Right atrium auricular region (tissue), 2 donors: ENCODE measurements around the gene JPH3. TPM values are rescaled to one million over a fixed set of nuclear protein-coding genes. Genes with fewer than 3 reads are reported as not detected.
"Not testable (repeated sequence)": the region's sequence is repeated elsewhere in the genome, so short reads cannot be mapped to it uniquely, and the experiment has no call there.

Experiments used
- DNase-seq: peaks from one replicate; pipeline ENCODE4 v3.0.0-alpha.2; 2019; ENCODE audit warnings: low spot score
- H3K27ac ChIP-seq, 2 donors: fragments of 200-600 bp; sonication (generic); 1 replicate in 1 of 2; 2 replicates in 1 of 2; pipeline ENCODE4 v1.5.1; 2016 to 2019
- H3K27me3 ChIP-seq, 2 donors: fragments of 200-600 bp; sonication (generic); one replicate each; pipeline versions ENCODE4 v1.5.1 to v1.6.0; 2017 to 2019
- H3K36me3 ChIP-seq: fragments of 200-600 bp; sonication (generic); one replicate; pipeline ENCODE4 v1.5.1; 2016
- H3K4me1 ChIP-seq, 2 donors: fragments of 200-600 bp; sonication (generic); one replicate each; pipeline versions ENCODE4 v1.5.1 to v1.6.0; 2017 to 2019
- H3K4me3 ChIP-seq, 2 donors: fragments of 200-600 bp; sonication (generic); 1 replicate in 1 of 2; 2 replicates in 1 of 2; pipeline ENCODE4 v1.5.1; 2017 to 2019; ENCODE audit warnings: mild to moderate bottlenecking in 1 of 2, moderate library complexity in 1 of 2
- H3K9me3 ChIP-seq, 2 donors: fragments of 200-600 bp; sonication (generic); one replicate each; pipeline ENCODE4 v1.5.1; 2019
- total RNA-seq, 2 donors: library from RNA; depleted of rRNA; stranded (reverse); fragments of >200 nt; gene quantifications; one replicate each; pipeline ENCODE4 v1.1.0, GENCODE V29; 2016
- TF ChIP-seq, protein P1 (sequence below), 2 donors: fragments of 200-600 bp; sonication (generic); IDR thresholded peaks; one replicate each; pipeline ENCODE4 v1.5.1; 2019; ENCODE audit warnings: antibody characterized with exemption in 2 of 2

Gene JPH3
- total RNA-seq, 2 donors from 2014 or later = 0.08 to 0.11 TPM

- Histone ChIP-seq H3K27ac (peak overlapping the region; percentile 23 to 58), H3K4me3 (no peak overlapping the region), H3K36me3 (no peaks in the 10 kb centered on the region), H3K27me3 (no peaks in the 10 kb centered on the region), H3K4me1 (peaks cover 0 to 19% of the 10 kb centered on the region in 2 donors), H3K9me3 (no peaks in the 10 kb centered on the region)
- peak; percentile 83 for DNase-seq
- TF ChIP-seq, protein P1, sequence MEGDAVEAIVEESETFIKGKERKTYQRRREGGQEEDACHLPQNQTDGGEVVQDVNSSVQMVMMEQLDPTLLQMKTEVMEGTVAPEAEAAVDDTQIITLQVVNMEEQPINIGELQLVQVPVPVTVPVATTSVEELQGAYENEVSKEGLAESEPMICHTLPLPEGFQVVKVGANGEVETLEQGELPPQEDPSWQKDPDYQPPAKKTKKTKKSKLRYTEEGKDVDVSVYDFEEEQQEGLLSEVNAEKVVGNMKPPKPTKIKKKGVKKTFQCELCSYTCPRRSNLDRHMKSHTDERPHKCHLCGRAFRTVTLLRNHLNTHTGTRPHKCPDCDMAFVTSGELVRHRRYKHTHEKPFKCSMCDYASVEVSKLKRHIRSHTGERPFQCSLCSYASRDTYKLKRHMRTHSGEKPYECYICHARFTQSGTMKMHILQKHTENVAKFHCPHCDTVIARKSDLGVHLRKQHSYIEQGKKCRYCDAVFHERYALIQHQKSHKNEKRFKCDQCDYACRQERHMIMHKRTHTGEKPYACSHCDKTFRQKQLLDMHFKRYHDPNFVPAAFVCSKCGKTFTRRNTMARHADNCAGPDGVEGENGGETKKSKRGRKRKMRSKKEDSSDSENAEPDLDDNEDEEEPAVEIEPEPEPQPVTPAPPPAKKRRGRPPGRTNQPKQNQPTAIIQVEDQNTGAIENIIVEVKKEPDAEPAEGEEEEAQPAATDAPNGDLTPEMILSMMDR (IDR thresholded peaks at IDR 0.05) = peak in 1 of 2 donors; percentile 59
Observed at GRCh38 chr16:87570938-87571867, 31.1 kb upstream of the JPH3 start.

DNA sequence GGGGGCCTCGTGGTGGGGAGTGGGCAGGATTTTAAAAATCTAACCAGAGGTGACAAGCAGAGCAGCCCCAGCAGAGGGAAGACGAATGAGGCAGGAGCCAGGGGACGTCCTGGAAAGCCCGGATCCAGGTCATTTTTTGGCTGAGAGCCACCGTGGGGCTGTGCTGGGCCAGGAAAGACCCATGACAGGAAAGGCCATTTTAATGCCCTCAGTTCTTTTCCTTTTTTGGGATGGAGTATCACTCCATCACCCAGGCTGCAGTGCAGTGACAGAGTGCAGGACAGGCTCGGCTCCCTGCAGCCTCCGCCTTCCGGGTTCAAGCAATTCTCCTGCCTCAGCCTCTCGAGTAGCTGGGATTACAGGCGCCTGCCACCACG, 30.5 kb upstream of the JPH3 start:
- H3K36me3 ChIP-seq = no peaks in the 10 kb centered on the region
- no peaks in the 10 kb centered on the region for H3K9me3 ChIP-seq
- DNase-seq = no peak
- peaks cover 0 to 19% of the 10 kb centered on the region in 2 donors for H3K4me1 ChIP-seq
- peak overlapping the region; percentile 23 to 58 for H3K27ac ChIP-seq
- TF ChIP-seq, protein P1 (IDR thresholded peaks at IDR 0.05) = no peak
- no peaks in the 10 kb centered on the region for H3K27me3 ChIP-seq
- H3K4me3 ChIP-seq = no peak overlapping the region

DNA sequence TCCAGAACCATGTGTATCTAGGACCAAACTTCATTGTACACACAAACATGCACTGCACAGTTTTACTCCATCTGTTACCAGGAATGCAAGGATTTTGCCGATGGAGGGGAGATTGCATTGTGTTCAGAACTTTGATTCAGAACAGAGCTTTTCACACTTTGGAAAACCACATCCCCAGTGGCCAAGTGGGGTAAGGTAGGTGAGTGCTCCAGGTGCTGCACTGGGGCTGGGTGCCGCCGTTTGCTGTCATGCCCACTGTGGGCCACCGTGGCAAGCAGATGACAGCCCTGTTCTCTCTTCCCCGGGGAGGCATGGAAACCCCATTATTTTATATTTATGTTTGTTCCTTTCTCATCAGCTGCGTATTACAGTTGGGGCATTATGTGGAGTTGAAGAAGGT, 29.3 kb upstream of the JPH3 start:
- no peaks in the 10 kb centered on the region for H3K27me3 ChIP-seq
- no peaks in the 10 kb centered on the region for H3K9me3 ChIP-seq
- H3K4me1 ChIP-seq = peaks cover 0 to 19% of the 10 kb centered on the region in 2 donors
- no peak overlapping the region for H3K27ac ChIP-seq
- TF ChIP-seq, protein P1 (IDR thresholded peaks at IDR 0.05) = no peak
- H3K36me3 ChIP-seq = no peaks in the 10 kb centered on the region
- H3K4me3 ChIP-seq = no peak overlapping the region
- DNase-seq = no peak

DNA sequence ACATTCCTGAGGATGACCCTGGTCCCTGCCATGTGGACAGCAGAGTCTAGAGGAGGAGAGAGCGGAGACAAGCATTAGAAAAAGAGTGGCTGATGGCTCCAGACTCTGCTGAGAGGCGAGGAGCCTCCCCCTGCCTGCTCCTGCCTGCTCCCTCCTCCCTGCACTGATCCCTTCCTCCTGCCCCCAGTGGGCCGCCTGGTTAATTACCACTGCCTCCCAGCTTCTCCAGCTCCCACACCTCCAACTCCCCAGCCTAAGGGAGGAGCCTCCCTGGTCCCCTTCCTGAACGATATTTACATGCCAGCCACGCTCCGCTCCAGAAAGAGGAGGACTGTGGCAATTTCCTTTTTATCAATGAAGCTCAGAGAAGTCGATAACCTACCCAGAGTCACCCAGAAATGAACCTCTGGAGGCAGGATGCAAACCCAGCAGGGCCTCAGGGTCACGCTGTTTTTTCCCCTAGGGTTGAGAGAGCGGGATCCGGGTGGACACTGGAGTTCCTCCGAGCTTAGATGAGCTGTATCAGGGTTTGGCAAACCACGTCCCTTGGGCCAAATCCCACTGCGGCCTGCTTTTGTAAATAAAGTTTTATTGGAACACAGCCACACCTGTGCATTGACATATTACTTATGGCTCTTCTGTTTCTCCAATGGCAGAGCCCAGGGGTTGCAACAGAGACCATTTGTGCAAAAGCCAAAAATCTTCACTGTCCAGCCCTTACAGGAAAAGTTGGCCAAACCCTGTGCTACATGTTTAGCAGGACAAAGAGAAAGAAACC, 27.1 kb upstream of the JPH3 start:
- peaks cover 0 to 17% of the 10 kb centered on the region in 2 donors for H3K4me1 ChIP-seq
- TF ChIP-seq, protein P1 (IDR thresholded peaks at IDR 0.05) = no peak
- H3K4me3 ChIP-seq = no peak overlapping the region
- no peak for DNase-seq
- no peaks in the 10 kb centered on the region for H3K36me3 ChIP-seq
- no peaks in the 10 kb centered on the region for H3K9me3 ChIP-seq
- no peaks in the 10 kb centered on the region for H3K27me3 ChIP-seq
- no peak overlapping the region for H3K27ac ChIP-seq

DNA sequence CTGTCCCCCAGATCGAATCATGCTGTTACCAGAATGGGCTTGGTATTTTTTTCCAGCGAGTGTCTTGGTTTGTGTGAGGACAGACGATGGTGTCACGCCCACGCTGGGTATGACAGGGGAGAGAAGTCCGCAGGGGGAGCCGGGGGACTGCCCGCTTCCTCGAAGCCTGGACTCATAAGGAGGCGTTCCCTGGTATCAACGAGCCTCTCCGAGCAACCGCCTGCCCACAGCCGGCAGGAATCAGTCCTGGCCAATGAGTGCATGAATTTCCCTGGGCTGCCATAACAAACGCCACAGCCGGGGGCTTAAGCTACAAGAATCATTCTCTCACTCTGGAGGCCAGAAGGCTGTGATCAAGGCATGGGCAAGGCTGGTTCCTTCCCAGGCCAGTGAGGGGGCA, 26.1 kb upstream of the JPH3 start:
- H3K9me3 ChIP-seq = no peaks in the 10 kb centered on the region
- TF ChIP-seq, protein P1 (IDR thresholded peaks at IDR 0.05) = no peak
- H3K27me3 ChIP-seq = no peaks in the 10 kb centered on the region
- DNase-seq = no peak
- H3K4me3 ChIP-seq = no peak overlapping the region
- H3K4me1 ChIP-seq = peaks cover 0 to 7% of the 10 kb centered on the region in 2 donors
- H3K36me3 ChIP-seq = no peaks in the 10 kb centered on the region
- no peak overlapping the region for H3K27ac ChIP-seq

- not testable (repeated sequence) for DNase-seq, H3K36me3 ChIP-seq, H3K9me3 ChIP-seq, H3K27me3 ChIP-seq, H3K4me3 ChIP-seq, H3K27ac ChIP-seq
- peaks cover 0 to 17% of the 10 kb centered on the region in 2 donors for H3K4me1 ChIP-seq
Observed at GRCh38 chr16:87578142-87578930, 24.0 kb upstream of the JPH3 start.
